Thyroid gland (tissue), 4 donors: ENCODE measurements around the gene MAL.

Source experiments
- POLR2A ChIP-seq, 2 donors: fragments of 450-650 bp; IDR thresholded peaks; one replicate each; pipeline ENCODE4 v1.6.1; 2017; ENCODE audit warnings: antibody characterized with exemption in 2 of 2, mild to moderate bottlenecking in 2 of 2, moderate library complexity in 1 of 2
- TF ChIP-seq, protein P1 (sequence below), 6 experiments: fragments of 200-600 bp in 3 of 6; fragments of 450-650 bp in 3 of 6; sonication (generic) in 3 of 6; IDR thresholded peaks; one replicate each; pipeline ENCODE4 v1.5.1; 2016 to 2019; ENCODE audit warnings: antibody characterized with exemption in 6 of 6, mild to moderate bottlenecking in 2 of 6, inconsistent platforms in 1 of 6, moderate library complexity in 1 of 6

GRCh38 chr2:95014126-95014708 lies 11.3 kb upstream of the MAL start:
- TF ChIP-seq, protein P1, sequence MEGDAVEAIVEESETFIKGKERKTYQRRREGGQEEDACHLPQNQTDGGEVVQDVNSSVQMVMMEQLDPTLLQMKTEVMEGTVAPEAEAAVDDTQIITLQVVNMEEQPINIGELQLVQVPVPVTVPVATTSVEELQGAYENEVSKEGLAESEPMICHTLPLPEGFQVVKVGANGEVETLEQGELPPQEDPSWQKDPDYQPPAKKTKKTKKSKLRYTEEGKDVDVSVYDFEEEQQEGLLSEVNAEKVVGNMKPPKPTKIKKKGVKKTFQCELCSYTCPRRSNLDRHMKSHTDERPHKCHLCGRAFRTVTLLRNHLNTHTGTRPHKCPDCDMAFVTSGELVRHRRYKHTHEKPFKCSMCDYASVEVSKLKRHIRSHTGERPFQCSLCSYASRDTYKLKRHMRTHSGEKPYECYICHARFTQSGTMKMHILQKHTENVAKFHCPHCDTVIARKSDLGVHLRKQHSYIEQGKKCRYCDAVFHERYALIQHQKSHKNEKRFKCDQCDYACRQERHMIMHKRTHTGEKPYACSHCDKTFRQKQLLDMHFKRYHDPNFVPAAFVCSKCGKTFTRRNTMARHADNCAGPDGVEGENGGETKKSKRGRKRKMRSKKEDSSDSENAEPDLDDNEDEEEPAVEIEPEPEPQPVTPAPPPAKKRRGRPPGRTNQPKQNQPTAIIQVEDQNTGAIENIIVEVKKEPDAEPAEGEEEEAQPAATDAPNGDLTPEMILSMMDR (IDR thresholded peaks at IDR 0.05): no peak
- no peak for TF ChIP-seq POLR2A (IDR thresholded peaks at IDR 0.05)
